DOHH2 (cell line): ENCODE results near the gene PDGFB.

Experiments used
- H3F3A ChIP-seq: fragments of 200-600 bp; sonication (generic), shearing (Covaris generic); 2 replicates; pipeline ENCODE4 v1.6.0; 2016; ENCODE audit warnings: antibody characterized with exemption, mild to moderate bottlenecking; ENCODE audit not compliant: control insufficient read depth, insufficient read depth
- H3K27ac ChIP-seq: fragments of 200-600 bp; sonication (generic); 2 replicates; pipeline ENCODE4 v1.5.1; 2014; ENCODE audit warnings: low read depth, mild to moderate bottlenecking, low read length, moderate library complexity
- H3K27me3 ChIP-seq: fragments of 200-600 bp; sonication (generic); 2 replicates; pipeline ENCODE4 v1.6.1; 2014; ENCODE audit warnings: mild to moderate bottlenecking, low read length, mixed read lengths; ENCODE audit not compliant: control insufficient read depth
- H3K36me3 ChIP-seq: fragments of 200-600 bp; sonication (generic); 2 replicates; pipeline ENCODE4 v1.6.1; 2014; ENCODE audit warnings: mild to moderate bottlenecking, low read length, moderate library complexity, mixed read lengths; ENCODE audit not compliant: control insufficient read depth
- H3K4me1 ChIP-seq: fragments of 200-600 bp; sonication (generic); 2 replicates; pipeline ENCODE4 v1.6.1; 2014; ENCODE audit warnings: mild to moderate bottlenecking, low read length, mixed read lengths; ENCODE audit not compliant: control insufficient read depth
- H3K4me2 ChIP-seq: fragments of 200-600 bp; sonication (generic); 2 replicates; pipeline ENCODE4 v1.6.0; 2014; ENCODE audit warnings: mild to moderate bottlenecking, low read length, moderate library complexity
- H3K4me3 ChIP-seq: fragments of 200-600 bp; sonication (generic); 2 replicates; pipeline ENCODE4 v1.5.1; 2014; ENCODE audit warnings: mild to moderate bottlenecking, low read length, mixed read lengths
- H3K79me2 ChIP-seq: fragments of 200-600 bp; sonication (generic); 2 replicates; pipeline ENCODE4 v1.6.1; 2014; ENCODE audit warnings: mild to moderate bottlenecking, low read length, mixed read lengths; ENCODE audit not compliant: control insufficient read depth
- H3K9me2 ChIP-seq: fragments of 200-600 bp; sonication (generic); replicated peaks from 2 replicates; pipeline ENCODE4 v1.6.1; 2014; ENCODE audit warnings: mild to moderate bottlenecking, low read length, mixed read lengths; ENCODE audit not compliant: control insufficient read depth
- H3K9me3 ChIP-seq: fragments of 200-600 bp; sonication (generic); 2 replicates; pipeline ENCODE4 v1.6.1; 2014; ENCODE audit warnings: antibody characterized with exemption, low read length, mixed read lengths; ENCODE audit not compliant: control insufficient read depth, insufficient read depth
- H4K20me1 ChIP-seq: fragments of 200-600 bp; sonication (generic); 2 replicates; pipeline ENCODE4 v1.6.0; 2014; ENCODE audit warnings: low read depth, mild to moderate bottlenecking, antibody characterized with exemption, low read length, moderate library complexity; ENCODE audit not compliant: control insufficient read depth, insufficient read depth
- EZH2phosphoT487 ChIP-seq: fragments of 200-600 bp; sonication (generic); IDR thresholded peaks from 2 replicates; pipeline ENCODE4 v1.6.1; 2017; ENCODE audit warnings: borderline replicate concordance, mild to moderate bottlenecking, antibody characterized with exemption, low read length, moderate library complexity, mixed read lengths
- TF ChIP-seq, protein P1 (sequence below): fragments of 200-600 bp; sonication (generic); IDR thresholded peaks from one replicate; pipeline ENCODE4 v1.5.1; 2014; ENCODE audit warnings: antibody characterized with exemption, mild to moderate bottlenecking, low read depth, low read length; ENCODE audit not compliant: poor library complexity, severe bottlenecking

Gene PDGFB

DNA sequence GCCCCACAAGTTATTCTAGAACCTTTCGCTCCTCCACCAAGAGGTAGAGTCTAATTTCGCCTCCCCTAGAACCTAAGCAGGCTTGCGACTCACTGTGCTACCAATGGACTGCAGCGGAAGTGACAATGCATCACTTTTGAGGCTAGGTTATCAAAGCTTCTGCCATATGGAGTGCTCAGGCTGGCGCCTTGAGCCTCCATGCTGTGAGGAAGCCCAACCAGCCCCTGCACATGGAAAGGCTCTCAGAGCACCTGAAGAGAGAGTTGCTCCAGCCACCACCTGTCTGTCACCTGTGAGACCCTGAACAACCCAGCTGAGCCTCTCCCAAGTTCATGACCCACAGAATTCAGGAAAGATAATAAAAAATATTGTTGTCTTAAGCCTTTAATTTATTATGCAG is 63.0 kb downstream of the PDGFB start:
- H3K36me3 ChIP-seq = no peaks in the 10 kb centered on the region
- TF ChIP-seq EZH2phosphoT487 = no peak
- TF ChIP-seq, protein P1, sequence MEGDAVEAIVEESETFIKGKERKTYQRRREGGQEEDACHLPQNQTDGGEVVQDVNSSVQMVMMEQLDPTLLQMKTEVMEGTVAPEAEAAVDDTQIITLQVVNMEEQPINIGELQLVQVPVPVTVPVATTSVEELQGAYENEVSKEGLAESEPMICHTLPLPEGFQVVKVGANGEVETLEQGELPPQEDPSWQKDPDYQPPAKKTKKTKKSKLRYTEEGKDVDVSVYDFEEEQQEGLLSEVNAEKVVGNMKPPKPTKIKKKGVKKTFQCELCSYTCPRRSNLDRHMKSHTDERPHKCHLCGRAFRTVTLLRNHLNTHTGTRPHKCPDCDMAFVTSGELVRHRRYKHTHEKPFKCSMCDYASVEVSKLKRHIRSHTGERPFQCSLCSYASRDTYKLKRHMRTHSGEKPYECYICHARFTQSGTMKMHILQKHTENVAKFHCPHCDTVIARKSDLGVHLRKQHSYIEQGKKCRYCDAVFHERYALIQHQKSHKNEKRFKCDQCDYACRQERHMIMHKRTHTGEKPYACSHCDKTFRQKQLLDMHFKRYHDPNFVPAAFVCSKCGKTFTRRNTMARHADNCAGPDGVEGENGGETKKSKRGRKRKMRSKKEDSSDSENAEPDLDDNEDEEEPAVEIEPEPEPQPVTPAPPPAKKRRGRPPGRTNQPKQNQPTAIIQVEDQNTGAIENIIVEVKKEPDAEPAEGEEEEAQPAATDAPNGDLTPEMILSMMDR = no peak
- no peak overlapping the region for H3K4me2 ChIP-seq
- H4K20me1 ChIP-seq = no peaks in the 10 kb centered on the region
- H3K9me2 ChIP-seq = no peaks in the 10 kb centered on the region
- no peaks in the 10 kb centered on the region for H3K4me1 ChIP-seq
- H3K27ac ChIP-seq = no peak overlapping the region
- H3K27me3 ChIP-seq = 0 out of 2 replicates have a peak, but pooled peaks cover 2% of the 10 kb centered on the region
- H3K9me3 ChIP-seq = no peaks in the 10 kb centered on the region
- H3F3A ChIP-seq = no peaks in the 10 kb centered on the region
- H3K79me2 ChIP-seq = no peaks in the 10 kb centered on the region
- no peak overlapping the region for H3K4me3 ChIP-seq

DNA sequence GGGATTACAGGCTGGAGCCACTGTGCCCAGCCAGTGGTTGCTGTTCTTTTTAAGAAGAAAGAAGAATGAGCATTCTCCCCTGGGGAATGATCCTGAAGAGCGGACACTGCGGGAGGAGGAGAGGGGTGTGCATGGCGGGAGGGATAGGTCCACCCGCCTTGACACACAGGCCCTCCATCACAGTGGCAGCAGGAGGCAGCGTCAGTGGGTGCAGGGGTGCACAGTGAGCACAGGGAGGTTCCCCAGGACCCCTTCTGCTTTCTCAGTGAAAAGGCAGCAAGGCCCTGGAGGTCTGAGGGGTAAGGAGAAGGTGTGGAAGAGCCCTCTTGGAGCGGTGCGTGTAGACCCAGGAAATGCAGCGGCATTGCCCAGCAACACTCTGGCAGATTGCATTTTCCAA is 63.4 kb downstream of the PDGFB start:
- no peak overlapping the region for H3K4me3 ChIP-seq
- no peaks in the 10 kb centered on the region for H3F3A ChIP-seq
- 0 out of 2 replicates have a peak, but pooled peaks cover 2% of the 10 kb centered on the region for H3K27me3 ChIP-seq
- no peaks in the 10 kb centered on the region for H3K79me2 ChIP-seq
- H3K36me3 ChIP-seq = no peaks in the 10 kb centered on the region
- no peak for TF ChIP-seq EZH2phosphoT487
- TF ChIP-seq, protein P1 = no peak
- H4K20me1 ChIP-seq = no peaks in the 10 kb centered on the region
- no peaks in the 10 kb centered on the region for H3K9me3 ChIP-seq
- H3K27ac ChIP-seq = no peak overlapping the region
- H3K9me2 ChIP-seq = no peaks in the 10 kb centered on the region
- H3K4me1 ChIP-seq = no peaks in the 10 kb centered on the region
- no peak overlapping the region for H3K4me2 ChIP-seq

DNA sequence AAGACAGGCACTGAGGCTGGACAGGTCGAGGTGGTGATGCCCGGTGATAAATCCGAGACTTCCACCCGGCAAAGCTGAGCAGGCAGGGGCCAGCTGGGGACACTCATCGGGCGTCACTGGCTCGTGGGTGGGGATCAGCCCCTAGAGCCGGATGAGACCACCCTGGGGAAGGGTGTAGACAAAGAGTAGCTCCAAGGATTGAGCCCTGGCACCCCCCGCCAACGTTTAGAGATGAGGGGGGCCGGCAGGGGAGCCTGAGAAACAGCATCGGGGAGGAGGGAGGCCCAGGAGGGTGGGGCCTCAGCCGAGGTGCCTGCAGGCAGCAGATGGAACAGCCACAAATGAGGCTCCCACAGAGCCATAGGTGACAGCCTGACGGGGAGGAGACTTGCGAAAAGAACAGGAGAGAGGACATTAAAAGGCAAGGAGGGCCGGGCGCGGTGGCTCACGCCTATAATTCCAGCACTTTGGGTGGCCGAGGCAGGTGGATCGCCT is 64.9 kb downstream of the PDGFB start:
- no peak overlapping the region for H3K4me3 ChIP-seq
- no peaks in the 10 kb centered on the region for H3K27me3 ChIP-seq
- H3K27ac ChIP-seq = no peak overlapping the region
- H3F3A ChIP-seq = no peaks in the 10 kb centered on the region
- H4K20me1 ChIP-seq = no peaks in the 10 kb centered on the region
- no peak overlapping the region for H3K4me2 ChIP-seq
- no peaks in the 10 kb centered on the region for H3K79me2 ChIP-seq
- no peaks in the 10 kb centered on the region for H3K36me3 ChIP-seq
- no peaks in the 10 kb centered on the region for H3K9me3 ChIP-seq
- no peaks in the 10 kb centered on the region for H3K9me2 ChIP-seq
- H3K4me1 ChIP-seq = peaks cover 3% of the 10 kb centered on the region
- TF ChIP-seq EZH2phosphoT487 = no peak
- TF ChIP-seq, protein P1 = no peak
